WTC11 (cell line): ENCODE data around the gene NEK11. TPM values are rescaled to one million over a fixed set of nuclear protein-coding genes. Genes with fewer than 3 reads are reported as not detected.

Experiments
- ATAC-seq: fragments of 200-7000 bp; cut with Tn5 transposase; 2 replicates; pipeline ENCODE4 v1.10.0; 2021; ENCODE audit warnings: mild to moderate bottlenecking, moderate library complexity
- CTCF ChIA-PET: fragments of 300-600 bp; sonication (Branson Sonifier 250); formaldehyde crosslinking; loops from one replicate; lab custom pipeline; 2021; ENCODE audit warnings: antibody characterized with exemption; lab: Charles Lee
- POLR2A ChIA-PET: fragments of 350-600 bp; sonication (Branson Sonifier 250); formaldehyde crosslinking; loops from one replicate; lab custom pipeline; 2021; ENCODE audit warnings: antibody characterized with exemption; lab: Charles Lee
- DNase-seq: peaks from one replicate; pipeline ENCODE4 v3.0.0; 2021; ENCODE audit warnings: low spot score
- H3K27ac Mint-ChIP-seq: 2 replicates; pipeline ENCODE4 v1.8.0; 2021; ENCODE audit warnings: mixed read lengths
- H3K27me3 Mint-ChIP-seq: 2 replicates; pipeline ENCODE4 v1.8.0; 2021; ENCODE audit warnings: low read depth, mild to moderate bottlenecking, moderate library complexity, mixed read lengths
- H3K36me3 Mint-ChIP-seq: 2 replicates; pipeline ENCODE4 v1.8.0; 2021; ENCODE audit warnings: mixed read lengths
- H3K4me1 Mint-ChIP-seq: 2 replicates; pipeline ENCODE4 v1.8.0; 2022; ENCODE audit warnings: mixed read lengths
- H3K4me3 Mint-ChIP-seq: 2 replicates; pipeline ENCODE4 v1.8.0; 2021; ENCODE audit warnings: mild to moderate bottlenecking, moderate library complexity, mixed read lengths
- H3K9me3 Mint-ChIP-seq: 2 replicates; pipeline ENCODE4 v1.8.0; 2021; ENCODE audit warnings: mixed read lengths
- CREB1 ChIP-seq: sonication (generic); formaldehyde crosslinking; IDR thresholded peaks from 2 replicates; pipeline ENCODE4 v1.8.0; 2023; ENCODE audit warnings: mild to moderate bottlenecking, missing genetic modification reagents
- CREM ChIP-seq: sonication (generic); formaldehyde crosslinking; IDR thresholded peaks from 2 replicates; pipeline ENCODE4 v1.8.1; 2022; ENCODE audit warnings: mild to moderate bottlenecking, missing genetic modification reagents, moderate library complexity
- ESRRA ChIP-seq: sonication (generic); formaldehyde crosslinking; IDR thresholded peaks from 2 replicates; pipeline ENCODE4 v1.8.1; 2022; ENCODE audit warnings: mild to moderate bottlenecking, missing genetic modification reagents, borderline replicate concordance
- ETV6 ChIP-seq: sonication (generic); formaldehyde crosslinking; IDR thresholded peaks from 2 replicates; pipeline ENCODE4 v1.8.1; 2022; ENCODE audit warnings: mild to moderate bottlenecking, missing genetic modification reagents
- FOXJ3 ChIP-seq: sonication (generic); formaldehyde crosslinking; IDR thresholded peaks from 2 replicates; pipeline ENCODE4 v1.9.0; 2021; ENCODE audit warnings: missing genetic modification reagents, mild to moderate bottlenecking, borderline replicate concordance
- GTF2I ChIP-seq: fragments of 250-450 bp; sonication (Bioruptor Pico); conservative IDR thresholded peaks from 2 replicates; pipeline ENCODE4 v1.4.0; 2021; ENCODE audit warnings: mild to moderate bottlenecking
- IRF1 ChIP-seq: sonication (generic); formaldehyde crosslinking; IDR thresholded peaks from 2 replicates; pipeline ENCODE4 v1.8.0; 2023; ENCODE audit warnings: missing genetic modification reagents
- JAZF1 ChIP-seq: fragments of 250-450 bp; sonication (Bioruptor Pico); IDR thresholded peaks from 2 replicates; pipeline ENCODE4 v1.9.0; 2021; ENCODE audit warnings: moderate library complexity, mild to moderate bottlenecking, inconsistent platforms
- NR1H2 ChIP-seq: sonication (generic); formaldehyde crosslinking; IDR thresholded peaks from 2 replicates; pipeline ENCODE4 v1.9.0; 2021; ENCODE audit warnings: mild to moderate bottlenecking, moderate library complexity, missing genetic modification reagents
- NR2C2 ChIP-seq: sonication (generic); formaldehyde crosslinking; IDR thresholded peaks from 2 replicates; pipeline ENCODE4 v1.8.0; 2022; ENCODE audit warnings: mild to moderate bottlenecking, missing genetic modification reagents
- NR3C1 ChIP-seq: sonication (generic); formaldehyde crosslinking; conservative IDR thresholded peaks from 2 replicates; pipeline ENCODE4 v1.8.1; 2023; ENCODE audit warnings: low read depth, mild to moderate bottlenecking, missing genetic modification reagents
- OVOL2 ChIP-seq: fragments of 250-450 bp; sonication (Bioruptor Pico); IDR thresholded peaks from 2 replicates; pipeline ENCODE4 v1.9.0; 2021; ENCODE audit warnings: mild to moderate bottlenecking, borderline replicate concordance
- PRRX2 ChIP-seq: fragments of 250-450 bp; sonication (Bioruptor Pico); IDR thresholded peaks from 2 replicates; pipeline ENCODE4 v1.8.0; 2021; ENCODE audit warnings: mild to moderate bottlenecking
- SP1 ChIP-seq: sonication (generic); formaldehyde crosslinking; conservative IDR thresholded peaks from 2 replicates; pipeline ENCODE4 v1.8.1; 2022; ENCODE audit warnings: missing genetic modification reagents
- USF2 ChIP-seq: sonication (generic); formaldehyde crosslinking; IDR thresholded peaks from 2 replicates; pipeline ENCODE4 v1.8.1; 2023; ENCODE audit warnings: mild to moderate bottlenecking, missing genetic modification reagents, moderate library complexity
- ZNF532 ChIP-seq: fragments of 250-450 bp; sonication (Bioruptor Pico); IDR thresholded peaks from 2 replicates; pipeline ENCODE4 v1.9.0; 2021; ENCODE audit warnings: mild to moderate bottlenecking, borderline replicate concordance
- total RNA-seq: library from RNA; stranded (reverse); gene quantifications from 3 replicates; pipeline ENCODE4 v1.2.3, GENCODE V29; 2021

NEK11 gene
- total RNA-seq, 1 experiment from 2014 or later = 1.6 TPM

- no peak for TF ChIP-seq USF2
- TF ChIP-seq SP1 (CRISPR knock-in tag) = no peak
- TF ChIP-seq ZNF532 = no peak
- TF ChIP-seq CREB1 (CRISPR knock-in tag) = no peak
- TF ChIP-seq PRRX2 (CRISPR knock-in tag) = no peak
- no peak for TF ChIP-seq FOXJ3 (CRISPR knock-in tag)
- TF ChIP-seq GTF2I (CRISPR knock-in tag) = no peak
Measured at GRCh38 chr3:131091768-131092167, 65.1 kb downstream of the NEK11 start (continued).

GRCh38 chr3:131107637-131108433 lies 81.2 kb downstream of the NEK11 start:
- ChIA-PET CTCF (no interaction called here), POLR2A (no interaction called here)
- Mint-ChIP-seq H3K36me3 (no peaks in the 10 kb centered on the region), H3K4me3 (no peak overlapping the region), H3K9me3 (no peaks in the 10 kb centered on the region), H3K27ac (no peak overlapping the region), H3K4me1 (no peaks in the 10 kb centered on the region), H3K27me3 (no peaks in the 10 kb centered on the region)
- TF ChIP-seq NR1H2 (CRISPR knock-in tag) = no peak
- no peak for TF ChIP-seq ESRRA (CRISPR knock-in tag)
- TF ChIP-seq ZNF532 = no peak
- no peak for TF ChIP-seq CREM (CRISPR knock-in tag)
- no peak for TF ChIP-seq NR3C1
- no peak for TF ChIP-seq FOXJ3 (CRISPR knock-in tag)
- no peak for TF ChIP-seq ETV6
- no peak for TF ChIP-seq NR2C2 (CRISPR knock-in tag)
- no peak for TF ChIP-seq JAZF1 (CRISPR knock-in tag)
- no peak for TF ChIP-seq IRF1
- TF ChIP-seq OVOL2 (CRISPR knock-in tag) = no peak
- ATAC-seq (no peak), DNase-seq (no peak)
